K562 (cell line): ENCODE results near the gene SRMS. TPM values are rescaled to one million over a fixed set of nuclear protein-coding genes. Genes with fewer than 3 reads are reported as not detected.

Experiments
- ATAC-seq: fragments of 200-7000 bp; cut with Tn5 transposase; 3 replicates; pipeline ENCODE4 v1.9.1; 2020; ENCODE audit warnings: moderate library complexity
- BruUV-seq: library from RNA; stranded (reverse); fragments of 400-500 nt; replicated peaks from 2 replicates; lab custom pipeline; 2021; lab: Mats Ljungman, UMichigan
- CTCF ChIA-PET: fragments of 300-600 bp; formaldehyde crosslinking; extraction: SDS; loops from one replicate; lab custom pipeline; 2021; ENCODE audit warnings: low intra/inter-chr PET ratio; lab: Yijun Ruan, JAX
- POLR2A ChIA-PET: fragments of 300-600, 350-650 bp; sonication (Branson Sonifier 250); formaldehyde crosslinking; extraction: SDS; loops from one replicate; lab custom pipeline; 2021; ENCODE audit warnings: antibody characterized with exemption, inconsistent platforms; lab: Yijun Ruan, JAX
- DNase-seq, 4 experiments: peaks; one replicate each; pipeline versions ENCODE4 v3.0.0 to v3.0.0-alpha.2; 2011 to 2018; ENCODE audit warnings: low spot score in 3 of 4, mixed read lengths in 3 of 4; ENCODE audit errors: extremely low read depth in 1 of 4
- FAIRE-seq: peaks from 2 replicates; lab custom pipeline; 2011; peaks lifted over from hg19 to GRCh38; lab: Jason Lieb, UNC
- H2AFZ ChIP-seq: 2 replicates; pipeline ENCODE4 v1.6.0; 2011; ENCODE audit warnings: low read depth, low read length, control low read depth, inconsistent platforms
- H3K27ac ChIP-seq: fragments of 200-600 bp; 3 replicates; pipeline ENCODE4 v1.8.0; 2011; ENCODE audit warnings: low read depth, mild to moderate bottlenecking, control low read depth, inconsistent platforms, low read length, moderate library complexity, mixed read lengths; ENCODE audit errors: extremely low read depth
- H3K27me3 ChIP-seq, 2 experiments: fragments of 300-600 bp in 1 of 2; 2 replicates in 1 of 2; 3 replicates in 1 of 2; pipeline versions ENCODE4 v1.6.0 to v1.8.0; 2011; ENCODE audit warnings: inconsistent platforms in 2 of 2, low read length in 2 of 2, mild to moderate bottlenecking in 1 of 2, mixed read lengths in 1 of 2, moderate library complexity in 1 of 2; ENCODE audit not compliant: control insufficient read depth in 2 of 2, insufficient read depth in 2 of 2
- H3K36me3 ChIP-seq: fragments of 300-600 bp; 3 replicates; pipeline ENCODE4 v1.8.0; 2011; ENCODE audit warnings: mild to moderate bottlenecking, low read length, inconsistent platforms; ENCODE audit not compliant: control insufficient read depth, insufficient read depth
- H3K4me1 ChIP-seq, 2 experiments: fragments of 200-600 bp in 1 of 2; replicated peaks in 1 of 2; 2 replicates in 1 of 2; 3 replicates in 1 of 2; pipeline versions ENCODE4 v1.5.1 to v1.8.0; 2011; ENCODE audit warnings: inconsistent platforms in 2 of 2, low read length in 2 of 2, mild to moderate bottlenecking in 1 of 2, mixed read lengths in 1 of 2, moderate library complexity in 1 of 2; ENCODE audit not compliant: control insufficient read depth in 2 of 2, insufficient read depth in 2 of 2
- H3K4me2 ChIP-seq: 2 replicates; pipeline ENCODE4 v1.6.1; 2011; ENCODE audit warnings: low read length, control low read depth, inconsistent platforms, mixed read lengths; ENCODE audit not compliant: insufficient read depth
- H3K4me3 ChIP-seq: fragments of 200-600 bp; sonication (generic), shearing (Covaris generic); 2 replicates; pipeline ENCODE4 v1.5.1; 2016; ENCODE audit warnings: control low read depth, inconsistent platforms
- H3K79me2 ChIP-seq: fragments of 200-600 bp; 3 replicates; pipeline ENCODE4 v1.8.0; 2011; ENCODE audit warnings: low read length, inconsistent platforms; ENCODE audit not compliant: control insufficient read depth, insufficient read depth
- H3K9ac ChIP-seq, 2 experiments: 2 replicates each; pipeline versions ENCODE4 v1.6.0 to v1.6.1; 2011; ENCODE audit warnings: low read depth in 2 of 2, low read length in 2 of 2, control low read depth in 1 of 2, inconsistent platforms in 1 of 2, mild to moderate bottlenecking in 1 of 2, mixed read lengths in 1 of 2; ENCODE audit not compliant: insufficient read depth in 1 of 2
- H3K9me1 ChIP-seq: one replicate; pipeline ENCODE4 v1.6.0; 2011; ENCODE audit warnings: inconsistent platforms, mild to moderate bottlenecking, low read length, moderate library complexity; ENCODE audit not compliant: control insufficient read depth, insufficient read depth
- H3K9me3 ChIP-seq: replicated peaks from 2 replicates; pipeline ENCODE4 v1.5.1; 2011; ENCODE audit warnings: low read depth, low read length, inconsistent platforms; ENCODE audit not compliant: control insufficient read depth, insufficient read depth
- H4K20me1 ChIP-seq: replicated peaks from 2 replicates; pipeline ENCODE4 v1.6.1; 2011; ENCODE audit warnings: low read length, inconsistent platforms, mixed read lengths; ENCODE audit not compliant: control insufficient read depth, insufficient read depth
- E2F6 ChIP-seq, 2 experiments: IDR thresholded peaks; 2 replicates each; pipeline ENCODE4 v1.6.1; 2011; ENCODE audit warnings: borderline replicate concordance in 1 of 2, control low read depth in 1 of 2, low read depth in 1 of 2, low read length in 1 of 2, mild to moderate bottlenecking in 1 of 2, mixed read lengths in 1 of 2, moderate library complexity in 1 of 2; ENCODE audit not compliant: insufficient read depth in 1 of 2, insufficient read length in 1 of 2, poor library complexity in 1 of 2, severe bottlenecking in 1 of 2; ENCODE audit errors: extremely low read depth in 1 of 2
- MGA ChIP-seq: fragments of 450-650 bp; IDR thresholded peaks from 2 replicates; pipeline ENCODE4 v1.6.1; 2016; ENCODE audit warnings: mild to moderate bottlenecking, moderate library complexity
- TSC22D4 ChIP-seq: fragments of 450-650 bp; IDR thresholded peaks from 2 replicates; pipeline ENCODE4 v1.6.1; 2016; ENCODE audit warnings: missing genetic modification characterization, missing biosample characterization, control low read depth
- WGBS: fragments of 100-300 bp; shearing (Covaris generic); methylation state at CpG from one replicate; pipeline ENCODE4 v1.1.6; 2016; ENCODE audit warnings: low coverage, mixed read lengths; ENCODE audit not compliant: insufficient coverage; ENCODE audit errors: missing lambda C conversion rate; 5-methylcytosine and 5-hydroxymethylcytosine counted together
- in situ Hi-C: fragments of 300-500 bp; cut with MboI; formaldehyde crosslinking; loops from 4 replicates; pipeline ENCODE4 v1.15.0; 2018; ENCODE audit warnings: inconsistent platforms, mixed read lengths
- intact Hi-C: fragments of 100-400 bp; cut with micrococcal nuclease; formaldehyde crosslinking; loops from 2 replicates; pipeline ENCODE4 v1.14.2; 2022
- polyA plus RNA-seq, 8 experiments: library from polyadenylated mRNA; depleted of rRNA in 4 of 8; stranded (reverse) in 5 of 8; unstranded in 3 of 8; fragments of >200 nt; fragmentation: Nextera tagmentation in 2 of 8; fragmentation: Illumina TruSeq in 1 of 8; extraction: Ambion mirVana in 2 of 8; extraction: Trizol in 1 of 8; gene quantifications; 2 replicates each; pipeline versions ENCODE4 v1.2.1 to v1.2.3, GENCODE V29; 2011 to 2014; ENCODE audit warnings: inconsistent platforms in 1 of 8, missing spikeins in 1 of 8
- total RNA-seq, 7 experiments: library from RNA; depleted of rRNA in 6 of 7; stranded (reverse); fragments of >200 nt in 6 of 7; fragmentation: Illumina TruSeq in 2 of 7; extraction: Trizol in 2 of 7; gene quantifications; 2 replicates each; pipeline versions ENCODE4 v1.2.1 to v1.2.3, GENCODE V29; 2011 to 2021; ENCODE audit warnings: low replicate concordance in 1 of 7
- TF ChIP-seq, protein P1 (sequence below): sonication (generic); formaldehyde crosslinking; IDR thresholded peaks from 2 replicates; pipeline ENCODE4 v1.8.1; 2023; ENCODE audit warnings: mild to moderate bottlenecking, missing genetic modification reagents

The SRMS gene
- total and polyA plus RNA-seq, 9 of the 15 experiments (the other 6 are each of a cell fraction or from before 2014, with no cell fraction given), result 0.07 TPM; not detected in 8

DNA sequence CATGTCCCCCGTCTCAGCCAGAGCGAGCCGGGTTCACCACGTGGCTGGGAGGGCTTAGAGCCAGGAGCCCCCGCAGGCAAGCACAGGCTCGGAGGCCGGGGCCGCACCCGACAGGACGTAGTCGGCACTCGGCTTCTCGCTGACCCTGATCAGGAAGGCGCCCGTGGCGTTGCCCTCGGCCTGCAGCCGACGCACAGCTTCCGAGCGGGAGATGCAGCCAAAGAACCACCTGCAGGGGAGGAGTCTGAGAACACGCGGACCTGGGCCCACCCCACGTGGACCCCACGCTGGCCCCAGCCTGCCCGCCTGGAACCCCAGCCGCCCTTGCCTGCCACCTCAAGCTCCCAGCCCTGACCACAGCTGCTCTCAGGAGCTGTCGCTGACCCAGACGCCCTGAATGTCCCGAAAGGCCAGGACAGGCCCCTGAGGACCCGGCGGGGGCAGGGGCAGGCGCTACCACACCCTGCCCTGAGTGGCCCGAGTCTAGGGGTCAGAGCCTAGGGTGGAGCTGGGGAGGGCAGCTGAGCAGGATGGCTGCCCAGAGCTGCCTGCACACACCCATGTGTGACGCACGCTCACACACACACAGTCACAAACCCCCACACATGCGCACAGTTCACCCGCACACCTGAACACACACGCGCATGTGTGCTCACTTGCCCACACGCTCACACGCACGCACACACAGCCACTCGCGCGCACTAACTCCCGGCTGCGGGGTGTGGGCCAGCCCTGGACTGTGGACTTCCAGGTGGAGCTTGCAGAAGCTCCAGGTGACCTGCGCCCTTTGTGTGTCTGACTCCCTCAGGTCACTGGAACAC is 12.5 kb downstream of the SRMS start:
- H3K27ac ChIP-seq, result no peak overlapping the region
- POLR2A ChIA-PET, result interaction anchor here (0.5 to 2.2 kb wide), 4 partner anchors 11 to 546 kb away, joined by 3 to 27 read pairs (median 5); partner anchors contain the start of gene PPDPF
- no peaks in the 10 kb centered on the region for H3K9me1 ChIP-seq
- peaks cover 6 to 80% of the 10 kb centered on the region in 2 experiments; a peak in 4 of 5 replicates for H3K4me1 ChIP-seq
- ATAC-seq (no peak), FAIRE-seq (no peak), DNase-seq (peak in 1 of 4 experiments; percentile 31)
- 29% methylated on average over 38 of the region's 49 CpGs for WGBS
- intact Hi-C loops, result loop anchor here (5.0 to 10.0 kb wide), 3 partner anchors 120 to 502 kb away; partner anchors contain the start of genes ARFRP1, C20orf204, RTEL1 and STMN3
- H4K20me1 ChIP-seq, result peaks cover 3% of the 10 kb centered on the region; the same call in 1 of the 2 replicates
- H3K4me3 ChIP-seq, result no peak overlapping the region
- H3K36me3 ChIP-seq, result no peaks in the 10 kb centered on the region
- no peaks in the 10 kb centered on the region for H3K79me2 ChIP-seq
- no TSS peak for BruUV-seq
- no peak overlapping the region for H3K4me2 ChIP-seq
- CTCF ChIA-PET, result no interaction called here
- H3K27me3 ChIP-seq, result peaks cover 0 to 31% of the 10 kb centered on the region in 2 experiments; a peak in 3 of 5 replicates
- H3K9ac ChIP-seq, result peak overlapping the region in 1 of 2 experiments; percentile 43; a peak in 1 of 4 replicates
- H3K9me3 ChIP-seq, result no peaks in the 10 kb centered on the region
- in situ Hi-C loops, result no loop called here
- no peak overlapping the region for H2AFZ ChIP-seq
- TF ChIP-seq MGA, result peak; percentile 79
- TF ChIP-seq TSC22D4 (tag), result no peak
- peak; percentile 83 to 98 for TF ChIP-seq E2F6 (IDR thresholded peaks at IDR 0.05; ENCODE audit: borderline replicate concordance in 1 of 2, extremely low read depth in 1 of 2, insufficient read depth in 1 of 2, insufficient read length in 1 of 2, low read depth in 1 of 2, low read length in 1 of 2, poor library complexity in 1 of 2, severe bottlenecking in 1 of 2)
- TF ChIP-seq, protein P1, sequence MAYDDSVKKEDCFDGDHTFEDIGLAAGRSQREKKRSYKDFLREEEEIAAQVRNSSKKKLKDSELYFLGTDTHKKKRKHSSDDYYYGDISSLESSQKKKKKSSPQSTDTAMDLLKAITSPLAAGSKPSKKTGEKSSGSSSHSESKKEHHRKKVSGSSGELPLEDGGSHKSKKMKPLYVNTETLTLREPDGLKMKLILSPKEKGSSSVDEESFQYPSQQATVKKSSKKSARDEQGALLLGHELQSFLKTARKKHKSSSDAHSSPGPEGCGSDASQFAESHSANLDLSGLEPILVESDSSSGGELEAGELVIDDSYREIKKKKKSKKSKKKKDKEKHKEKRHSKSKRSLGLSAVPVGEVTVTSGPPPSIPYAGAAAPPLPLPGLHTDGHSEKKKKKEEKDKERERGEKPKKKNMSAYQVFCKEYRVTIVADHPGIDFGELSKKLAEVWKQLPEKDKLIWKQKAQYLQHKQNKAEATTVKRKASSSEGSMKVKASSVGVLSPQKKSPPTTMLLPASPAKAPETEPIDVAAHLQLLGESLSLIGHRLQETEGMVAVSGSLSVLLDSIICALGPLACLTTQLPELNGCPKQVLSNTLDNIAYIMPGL, result 0 out of 2 replicates have a peak, but pooled peaks have one; percentile 44
